HG02943 (cell line): Measurements from ENCODE around the gene PARP8.
"Not testable (repeated sequence)": the region's sequence is repeated elsewhere in the genome, so short reads cannot be mapped to it uniquely, and the experiment has no call there.

ENCODE experiments used
- ATAC-seq: cut with Tn5 transposase; IDR thresholded peaks from one replicate; pipeline ENCODE4 v1.9.1; 2021; ENCODE audit warnings: mild to moderate bottlenecking, low read depth, moderate library complexity; ENCODE audit not compliant: unreplicated experiment

The PARP8 gene

DNA sequence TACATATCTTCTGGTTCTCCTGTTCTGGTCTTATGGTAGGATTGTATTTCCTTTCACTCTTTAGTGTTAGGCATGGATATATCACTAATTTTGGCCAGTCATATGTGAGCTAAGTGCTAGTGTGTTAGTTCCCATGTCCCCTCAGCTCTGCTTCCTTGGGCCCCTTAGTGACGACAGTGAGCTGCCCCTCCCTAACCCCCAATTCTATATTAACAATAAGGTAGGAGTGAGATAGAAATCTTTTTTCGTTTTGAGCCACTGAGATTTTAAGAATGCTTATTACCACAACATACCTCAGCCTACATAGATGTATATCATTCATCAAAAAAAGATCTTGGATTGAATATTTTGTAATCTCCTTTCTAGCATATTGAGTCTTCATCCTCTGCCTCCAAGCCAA lies 100.5 kb downstream of the PARP8 start:
- ATAC-seq, result no peak

DNA sequence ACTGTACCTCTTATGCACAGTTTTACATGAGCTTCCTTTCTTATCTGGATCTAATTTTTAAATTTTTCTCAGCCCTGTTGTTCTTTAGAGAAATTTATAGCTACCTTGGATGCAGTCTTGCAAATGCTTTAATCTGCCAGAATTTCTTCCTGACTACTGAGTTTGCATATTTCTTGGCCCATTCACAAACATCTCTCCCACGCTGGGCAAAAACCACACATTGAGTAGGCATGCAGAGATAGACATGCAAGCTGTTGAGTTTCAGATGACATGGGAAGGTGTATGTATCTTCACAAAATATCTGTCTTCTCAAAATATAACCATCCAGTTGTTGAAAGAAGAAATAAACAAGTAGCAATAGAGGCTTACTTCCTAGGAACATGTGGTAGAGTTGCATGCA lies 101.2 kb downstream of the PARP8 start:
- ATAC-seq, result no peak

DNA sequence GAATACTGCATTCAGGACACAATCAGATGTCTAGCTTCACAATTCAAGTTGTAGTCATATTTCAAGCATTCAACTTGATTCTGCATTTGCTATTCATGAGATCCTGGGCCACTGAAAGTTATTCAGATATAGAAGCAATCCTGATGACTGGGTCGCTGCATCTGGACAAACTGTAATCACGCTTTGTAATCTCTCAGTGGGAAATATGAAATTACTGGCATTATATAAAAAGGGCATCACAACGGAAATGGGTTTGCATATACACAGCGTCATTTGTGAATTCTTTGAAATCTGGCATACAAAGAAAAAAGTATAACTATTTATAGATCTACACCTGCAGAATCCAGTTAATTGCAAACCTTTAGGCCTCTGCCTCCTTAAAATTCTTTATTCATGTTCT lies 102.2 kb downstream of the PARP8 start:
- no peak for ATAC-seq

DNA sequence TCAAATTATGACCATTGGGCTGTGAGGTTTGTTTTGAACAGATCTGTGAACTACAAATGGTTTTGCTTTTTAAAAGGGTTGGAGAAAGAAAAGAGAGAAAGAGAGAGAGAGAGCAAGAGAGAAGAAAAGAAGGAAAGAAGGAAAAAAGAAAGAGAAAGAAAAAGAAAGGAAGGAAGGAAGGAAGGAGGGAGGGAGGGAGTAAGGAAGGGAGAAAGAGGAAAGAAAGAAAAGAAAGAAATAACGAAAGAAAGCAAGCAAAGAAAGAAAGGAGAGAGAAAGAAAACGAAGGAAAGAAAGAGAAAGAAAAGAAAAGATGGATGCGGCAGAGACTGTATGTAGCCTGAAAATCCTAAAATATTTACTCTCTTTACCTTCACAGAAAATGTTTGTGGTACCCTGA lies 104.0 kb downstream of the PARP8 start:
- ATAC-seq, result no peak

DNA sequence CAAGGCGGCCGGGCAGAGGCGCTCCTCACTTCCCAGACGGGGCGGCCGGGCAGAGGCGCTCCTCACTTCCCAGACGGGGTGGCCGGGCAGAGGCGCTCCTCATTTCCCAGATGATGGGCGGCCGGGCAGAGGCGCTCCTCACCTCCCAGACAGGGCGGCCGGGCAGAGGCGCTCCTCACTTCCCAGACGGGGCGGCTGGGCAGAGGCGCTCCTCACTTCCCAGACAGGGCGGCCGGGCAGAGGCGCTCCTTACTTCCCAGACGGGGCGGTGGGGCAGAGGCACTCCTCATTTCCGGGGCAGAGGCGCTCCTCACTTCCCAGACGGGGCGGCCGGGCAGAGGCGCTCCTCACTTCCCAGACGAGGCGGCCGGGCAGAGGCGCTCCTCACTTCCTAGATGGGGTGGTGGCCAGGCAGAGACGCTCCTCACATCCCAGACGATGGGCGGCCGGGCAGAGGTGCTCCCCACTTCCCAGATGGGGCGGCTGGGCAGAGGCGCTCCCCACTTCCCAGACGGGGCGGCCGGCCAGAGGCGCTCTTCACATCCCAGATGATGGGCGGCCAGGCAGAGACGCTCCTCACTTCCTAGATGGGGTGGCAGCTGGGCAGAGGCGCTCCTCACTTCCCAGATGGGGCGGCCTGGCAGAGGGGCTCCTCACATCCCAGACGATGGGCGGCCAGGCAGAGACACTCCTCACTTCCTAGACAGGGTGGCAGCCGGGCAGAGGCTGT lies 108.2 kb downstream of the PARP8 start:
- not testable (repeated sequence) for ATAC-seq

DNA sequence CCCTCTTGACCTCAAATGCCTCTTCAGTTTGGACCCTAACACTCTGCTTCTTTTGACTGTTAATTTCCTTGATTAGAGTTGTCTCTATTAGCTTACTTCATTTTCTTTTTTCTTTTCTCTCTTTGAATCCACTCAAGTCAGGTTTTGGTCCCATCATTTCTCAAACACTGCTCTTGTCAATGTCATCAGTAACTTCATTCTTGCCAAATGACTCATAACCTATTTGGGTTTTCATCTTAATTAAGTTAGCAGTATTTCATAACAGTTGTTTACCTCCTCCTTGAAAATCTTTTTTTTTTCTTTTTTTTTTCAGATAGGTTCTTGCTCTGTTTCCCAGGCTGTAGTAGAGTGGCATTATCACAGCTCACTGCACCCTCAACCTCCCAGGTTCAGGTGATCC lies 119.6 kb downstream of the PARP8 start:
- ATAC-seq, result no peak

DNA sequence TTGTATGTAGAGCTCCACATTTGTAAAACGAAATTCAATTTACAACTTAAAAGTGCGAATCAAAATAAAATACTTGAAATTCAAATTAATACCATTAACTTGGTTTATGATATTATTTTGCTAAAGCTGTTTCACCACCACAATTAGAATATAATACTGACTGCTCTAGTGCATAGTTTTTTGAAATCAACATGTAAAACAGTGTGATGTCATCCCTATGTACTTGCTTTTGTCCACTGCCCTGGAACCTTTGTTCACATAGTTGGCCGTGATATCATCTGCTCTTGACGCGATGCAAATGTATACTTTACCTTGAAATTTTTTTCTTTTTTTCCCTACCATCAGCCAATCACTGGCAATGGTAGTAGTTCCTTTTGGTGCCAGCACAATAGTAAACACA lies 125.4 kb downstream of the PARP8 start:
- ATAC-seq, result no peak

DNA sequence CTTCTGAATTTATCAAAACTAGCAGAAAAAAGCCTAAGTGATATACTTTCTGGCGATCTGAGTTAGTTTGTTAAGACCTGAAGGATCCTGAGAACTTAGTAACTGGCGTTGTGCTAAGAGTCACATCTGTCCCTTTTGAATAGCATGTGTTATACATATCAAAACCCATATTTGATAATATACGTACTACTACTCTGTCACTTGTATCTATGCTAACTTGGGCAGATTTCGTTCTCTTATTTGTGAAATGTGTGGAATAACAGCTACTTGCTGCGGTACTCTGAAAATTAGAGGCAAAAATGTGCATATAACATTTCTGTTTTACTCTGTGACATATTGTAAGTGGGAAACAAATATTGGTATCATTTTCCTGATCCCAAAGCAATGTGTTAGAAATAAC lies 126.4 kb downstream of the PARP8 start:
- ATAC-seq, result no peak

DNA sequence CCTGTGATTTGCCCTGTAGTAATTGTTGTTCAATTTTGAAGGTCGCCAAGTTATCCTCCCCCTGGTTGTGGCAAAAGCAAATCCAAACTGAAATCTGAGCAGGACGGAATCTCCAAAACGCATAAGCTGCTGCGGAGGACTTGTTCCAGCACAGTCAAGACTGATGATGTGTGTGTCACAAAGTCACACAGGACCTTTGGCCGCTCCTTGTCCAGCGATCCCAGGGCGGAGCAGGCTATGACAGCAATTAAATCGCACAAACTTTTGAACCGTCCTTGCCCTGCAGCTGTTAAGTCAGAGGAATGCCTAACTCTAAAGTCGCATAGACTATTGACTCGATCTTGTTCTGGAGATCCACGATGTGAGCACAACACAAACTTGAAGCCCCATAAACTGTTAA lies 128.4 kb downstream of the PARP8 start:
- ATAC-seq, result no peak

DNA sequence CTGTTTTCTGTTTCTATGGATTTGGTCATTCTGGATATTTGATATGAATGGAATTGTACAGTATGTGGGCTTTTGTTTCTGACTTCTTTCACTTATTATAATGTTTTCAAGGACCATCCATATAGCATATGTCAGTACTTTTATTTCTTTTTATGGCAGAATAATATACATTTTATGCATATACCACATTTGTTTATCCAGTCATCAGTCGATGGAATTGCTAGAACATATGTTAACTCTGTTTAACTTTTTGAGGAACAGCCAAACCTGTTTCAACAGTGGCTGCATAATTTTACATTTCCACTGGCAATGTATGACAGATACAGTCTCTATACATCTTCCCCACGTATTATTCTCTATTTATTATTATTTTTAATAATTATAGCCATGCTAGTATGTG lies 131.6 kb downstream of the PARP8 start:
- ATAC-seq, result no peak

DNA sequence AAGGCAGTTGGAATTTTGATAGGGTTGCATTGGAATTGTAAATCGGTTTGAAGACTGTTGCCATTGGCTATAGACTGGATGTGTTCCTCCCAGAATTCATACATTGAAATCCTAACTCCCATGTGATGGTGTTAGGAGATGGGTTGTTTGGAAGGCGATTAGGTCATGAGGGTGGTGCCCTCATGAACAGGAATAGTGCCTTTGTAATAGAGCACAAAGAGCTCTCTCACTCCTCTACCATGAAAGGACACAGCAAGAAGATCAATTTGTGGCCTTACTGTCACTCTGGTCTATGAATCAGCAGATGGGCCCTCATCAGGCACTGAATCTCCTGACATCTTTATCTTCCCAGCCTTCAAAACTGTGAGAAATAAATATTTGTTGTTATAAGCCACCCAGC lies 133.2 kb downstream of the PARP8 start:
- ATAC-seq, result no peak

DNA sequence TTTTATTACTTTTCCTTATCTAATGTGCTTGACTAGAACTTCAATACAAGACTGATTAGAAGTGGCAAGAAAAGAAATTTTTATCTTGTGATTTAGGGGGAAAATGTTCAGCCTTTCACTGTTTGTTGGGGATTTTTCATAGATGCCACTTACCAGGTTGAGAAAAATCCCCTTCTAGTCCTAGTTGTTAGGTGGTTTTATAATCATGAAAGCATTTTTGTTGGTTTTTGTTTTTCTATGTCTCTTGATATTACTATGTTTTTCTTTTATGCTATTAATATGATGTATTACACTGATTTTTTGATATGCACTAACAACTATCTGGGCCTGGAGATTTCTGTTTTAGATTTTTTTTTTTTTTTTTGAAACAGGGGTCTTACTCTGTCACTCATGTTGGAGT lies 134.0 kb downstream of the PARP8 start:
- ATAC-seq, result no peak

DNA sequence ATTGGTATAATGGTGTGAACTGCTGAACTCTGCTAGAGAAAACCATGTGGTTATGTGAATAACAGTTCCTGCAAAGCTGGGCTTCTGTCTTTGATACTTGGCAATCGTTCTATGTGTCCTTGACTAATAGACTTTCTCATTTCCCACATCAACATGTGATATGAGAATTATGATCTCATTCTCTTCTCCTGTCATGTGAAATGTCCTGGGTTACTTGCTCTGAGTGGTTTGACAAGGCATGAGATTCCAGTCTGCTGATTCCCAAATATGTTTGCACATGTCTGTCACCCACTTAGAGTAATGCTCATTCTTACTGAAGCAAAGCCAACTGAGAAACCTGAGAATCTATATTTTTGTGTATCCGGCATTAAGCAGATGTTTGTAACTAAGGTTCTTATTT lies 141.2 kb downstream of the PARP8 start:
- no peak for ATAC-seq

DNA sequence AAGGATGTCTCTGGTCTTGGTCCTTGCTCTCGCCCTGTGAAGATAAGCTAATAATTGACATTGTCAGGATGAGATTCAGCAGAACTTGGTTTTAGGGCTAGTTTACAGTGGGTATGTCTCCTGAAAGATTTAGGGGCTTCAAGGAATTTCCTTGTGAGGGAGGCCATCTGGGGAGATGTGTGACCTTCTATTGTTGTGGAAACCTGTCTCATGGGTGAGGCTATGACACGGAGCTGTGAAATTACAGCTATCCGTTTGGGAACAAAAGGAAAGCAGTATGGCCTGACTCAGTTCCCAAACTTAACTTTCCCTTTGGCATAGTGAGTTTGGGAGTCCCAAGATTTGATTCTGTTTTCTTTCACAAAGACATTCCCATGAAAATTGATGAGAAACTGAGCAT lies 142.0 kb downstream of the PARP8 start:
- ATAC-seq, result no peak

DNA sequence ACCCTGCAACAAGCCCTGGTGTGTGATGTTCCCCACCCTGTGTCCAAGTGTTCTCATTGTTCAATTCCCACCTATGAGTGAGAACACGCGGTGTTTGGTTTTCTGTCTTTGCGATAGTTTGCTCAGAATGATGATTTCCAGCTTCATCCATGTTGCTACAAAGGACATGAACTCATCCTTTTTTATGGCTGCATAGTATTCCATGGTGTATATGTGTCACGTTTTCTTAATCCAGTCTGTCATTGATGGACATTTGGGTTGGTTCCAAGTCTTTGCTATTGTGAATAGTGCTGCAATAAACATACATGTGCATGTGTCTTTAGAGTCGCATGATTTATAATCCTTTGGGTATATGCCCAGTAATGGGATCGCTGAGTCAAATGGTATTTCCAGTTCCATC lies 145.3 kb downstream of the PARP8 start:
- not testable (repeated sequence) for ATAC-seq

DNA sequence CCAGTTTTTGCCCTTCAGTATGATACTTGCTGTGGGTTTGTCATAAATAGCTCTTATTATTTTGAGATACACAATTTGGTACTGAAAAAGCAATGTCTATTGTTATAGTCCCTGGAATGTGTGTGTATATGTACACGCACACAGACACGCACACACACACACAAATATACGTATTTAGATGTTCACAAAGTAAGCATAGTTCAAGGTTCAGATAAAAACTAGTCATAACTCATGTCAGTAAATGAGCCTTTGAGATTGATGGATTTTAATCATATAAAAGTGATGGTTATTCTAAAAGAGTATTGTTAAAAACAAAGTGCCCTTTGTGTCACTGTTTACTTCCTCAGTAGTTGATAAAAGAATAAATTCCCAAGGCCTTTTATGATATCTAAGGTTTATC lies 147.3 kb downstream of the PARP8 start:
- ATAC-seq, result no peak

DNA sequence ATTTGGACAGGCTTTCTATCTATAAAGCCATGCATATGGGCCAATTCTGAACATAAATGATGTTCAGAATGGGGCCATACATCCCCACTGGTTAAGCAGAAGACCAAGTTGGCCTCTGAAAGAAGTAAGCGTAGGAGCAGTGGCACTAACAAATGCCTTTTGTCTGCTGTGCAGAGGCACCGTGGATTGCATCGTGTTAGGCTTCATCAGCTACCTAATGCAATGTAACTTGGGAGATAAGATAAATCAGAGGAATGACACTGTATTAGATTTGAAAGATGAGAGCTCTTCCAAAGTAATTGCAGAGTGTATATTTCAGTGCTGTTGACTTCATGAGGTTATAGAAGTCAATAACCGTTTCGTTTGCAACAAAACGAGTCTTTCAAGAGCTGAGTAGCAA lies 148.1 kb downstream of the PARP8 start:
- ATAC-seq, result no peak

DNA sequence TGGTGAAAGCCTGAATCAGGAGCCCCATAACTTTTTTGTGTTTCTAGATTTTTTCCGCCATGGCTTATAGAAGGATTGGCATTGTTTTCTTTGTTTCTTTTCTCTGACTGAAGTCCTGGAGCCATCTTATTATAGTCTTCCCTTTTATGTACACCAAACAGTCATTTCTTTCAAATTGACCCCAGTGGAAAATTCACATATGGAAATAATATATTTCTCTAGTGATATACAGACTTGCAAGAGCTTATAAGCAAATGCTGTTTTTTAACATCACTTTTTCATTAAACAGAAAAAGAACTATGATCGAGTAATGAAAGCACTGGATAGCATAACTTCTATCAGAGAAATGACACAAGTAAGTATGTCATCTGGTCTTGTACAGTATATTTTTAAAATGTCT lies 155.6 kb downstream of the PARP8 start:
- no peak for ATAC-seq

DNA sequence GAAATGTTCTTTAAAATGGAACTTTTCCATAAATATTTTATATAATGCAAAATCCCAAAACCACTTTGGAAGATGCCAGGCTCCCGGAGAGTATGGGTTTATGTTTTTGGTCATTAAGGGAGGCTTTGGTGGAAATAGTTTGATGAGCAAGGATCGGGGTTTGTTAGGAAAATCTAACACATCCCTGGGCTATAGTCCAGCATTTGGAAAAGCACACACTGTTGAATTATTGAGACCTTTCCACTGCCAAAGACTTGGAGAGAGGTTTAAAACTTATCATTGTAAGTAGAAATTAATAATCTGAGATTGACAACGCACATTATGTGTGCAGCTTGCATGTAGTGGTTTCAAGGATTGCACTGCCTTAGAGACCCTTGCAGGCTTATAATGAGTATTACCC lies 156.3 kb downstream of the PARP8 start:
- no peak for ATAC-seq

DNA sequence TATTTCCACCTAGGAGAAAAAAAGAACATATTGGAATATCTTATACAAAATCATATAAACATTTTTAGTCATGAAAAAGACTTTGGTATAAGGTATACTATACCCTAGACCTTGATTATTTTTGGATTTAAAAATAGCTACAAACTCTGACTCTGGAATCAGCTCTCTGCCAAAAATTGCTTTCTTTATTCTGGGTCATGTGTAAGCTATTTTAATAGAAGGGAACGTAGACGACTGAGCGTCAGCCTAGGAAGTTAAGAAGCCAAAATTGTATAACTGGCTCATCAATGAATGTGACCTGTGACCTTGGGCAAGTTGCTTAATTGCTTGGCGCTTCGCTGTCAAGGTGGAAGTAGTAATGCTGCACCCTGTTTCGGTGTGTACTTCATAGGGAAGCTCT lies 157.1 kb downstream of the PARP8 start:
- no peak for ATAC-seq

DNA sequence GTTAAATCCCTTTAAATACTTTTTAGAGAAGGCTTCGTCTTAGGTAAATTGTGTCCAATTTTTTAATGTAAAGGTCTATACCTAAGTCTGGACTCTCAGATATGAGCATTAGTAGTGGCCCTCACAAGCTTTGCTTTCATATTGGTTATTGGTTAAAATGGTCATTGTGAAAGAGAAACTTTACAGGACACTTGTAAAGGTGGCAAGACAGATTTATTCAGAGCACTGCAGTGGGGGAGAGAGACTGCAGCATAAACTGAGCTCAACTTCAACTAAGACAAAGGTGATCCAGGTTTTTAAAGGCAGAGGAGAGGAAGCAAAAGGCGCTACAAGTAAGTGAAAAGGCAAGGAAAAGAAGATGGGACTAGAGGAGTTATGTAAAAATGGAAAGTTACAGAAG lies 157.7 kb downstream of the PARP8 start:
- ATAC-seq, result no peak

DNA sequence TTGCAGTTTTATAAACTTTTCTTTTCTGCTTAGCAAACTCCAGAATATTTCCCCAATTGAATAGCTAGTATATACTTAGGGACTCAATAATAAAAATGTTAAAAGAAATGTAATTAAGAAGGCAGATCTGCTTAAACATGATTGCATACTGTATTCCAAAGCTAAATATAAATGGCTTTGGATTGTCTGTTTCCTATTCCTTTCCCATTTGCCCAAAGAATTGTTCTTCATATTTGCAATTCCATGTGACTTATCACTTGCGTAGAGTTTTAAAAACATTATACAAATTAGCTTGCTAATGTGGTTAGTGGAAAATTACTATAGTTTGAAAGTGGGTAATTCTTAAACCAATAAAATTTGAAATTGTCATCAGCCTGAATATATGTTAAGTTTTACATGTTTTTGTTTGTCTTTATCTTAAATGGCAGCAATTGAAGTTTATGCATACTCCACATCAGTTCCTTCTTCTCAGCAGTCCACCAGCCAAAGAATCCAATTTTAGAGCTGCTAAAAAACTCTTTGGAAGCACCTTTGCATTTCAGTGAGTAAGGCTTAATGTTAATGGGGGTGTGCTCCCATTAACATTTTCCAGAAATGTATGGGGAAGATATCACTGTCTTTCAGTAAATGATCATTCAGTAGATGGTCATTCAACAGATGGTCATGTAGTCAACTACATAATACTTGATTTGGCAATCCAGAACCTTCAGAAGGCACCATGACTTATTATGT lies 161.2 kb downstream of the PARP8 start:
- no peak for ATAC-seq
